ENCODE results near the gene PYGM.

DNA sequence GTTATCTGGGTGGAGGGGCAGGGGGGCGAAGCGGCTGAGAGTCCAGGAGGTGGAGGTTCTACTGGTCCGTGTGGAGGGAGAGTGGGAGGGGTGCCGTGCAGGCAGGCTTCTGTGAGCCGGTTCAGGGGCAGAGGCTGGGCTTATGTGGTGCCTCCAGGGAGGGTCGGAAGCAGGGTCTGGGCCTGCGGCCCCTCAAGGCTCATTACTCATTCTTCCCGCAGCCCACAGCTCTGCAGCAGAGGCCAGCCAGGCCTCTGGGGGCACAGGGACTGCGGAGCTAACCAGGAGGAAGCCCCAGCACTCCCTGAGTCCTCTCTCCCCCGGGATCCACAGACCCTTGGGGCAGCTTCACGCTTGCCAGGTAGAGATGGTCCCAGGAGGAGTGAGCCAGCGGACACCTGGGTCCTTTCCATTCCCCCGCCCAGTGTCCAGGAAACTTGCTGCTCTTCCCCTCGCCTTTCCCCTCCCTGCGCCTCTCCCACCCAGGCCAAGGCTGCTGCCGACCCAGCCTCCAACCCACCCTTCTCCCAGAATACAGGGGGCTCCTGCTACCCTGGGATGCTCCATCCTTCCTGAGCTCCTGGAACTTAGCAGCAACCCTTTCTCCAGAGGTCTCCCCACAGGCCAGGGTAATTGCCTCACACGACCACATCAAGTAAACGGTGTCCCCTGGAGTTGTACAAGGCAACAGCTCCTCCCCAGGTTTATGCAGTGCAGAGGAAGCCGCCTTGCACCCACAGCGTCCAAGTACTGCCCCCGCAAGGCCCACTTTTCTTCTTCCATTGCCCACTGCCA lies 43.1 kb downstream of the PYGM start:
- TF ChIP-seq, protein P1, sequence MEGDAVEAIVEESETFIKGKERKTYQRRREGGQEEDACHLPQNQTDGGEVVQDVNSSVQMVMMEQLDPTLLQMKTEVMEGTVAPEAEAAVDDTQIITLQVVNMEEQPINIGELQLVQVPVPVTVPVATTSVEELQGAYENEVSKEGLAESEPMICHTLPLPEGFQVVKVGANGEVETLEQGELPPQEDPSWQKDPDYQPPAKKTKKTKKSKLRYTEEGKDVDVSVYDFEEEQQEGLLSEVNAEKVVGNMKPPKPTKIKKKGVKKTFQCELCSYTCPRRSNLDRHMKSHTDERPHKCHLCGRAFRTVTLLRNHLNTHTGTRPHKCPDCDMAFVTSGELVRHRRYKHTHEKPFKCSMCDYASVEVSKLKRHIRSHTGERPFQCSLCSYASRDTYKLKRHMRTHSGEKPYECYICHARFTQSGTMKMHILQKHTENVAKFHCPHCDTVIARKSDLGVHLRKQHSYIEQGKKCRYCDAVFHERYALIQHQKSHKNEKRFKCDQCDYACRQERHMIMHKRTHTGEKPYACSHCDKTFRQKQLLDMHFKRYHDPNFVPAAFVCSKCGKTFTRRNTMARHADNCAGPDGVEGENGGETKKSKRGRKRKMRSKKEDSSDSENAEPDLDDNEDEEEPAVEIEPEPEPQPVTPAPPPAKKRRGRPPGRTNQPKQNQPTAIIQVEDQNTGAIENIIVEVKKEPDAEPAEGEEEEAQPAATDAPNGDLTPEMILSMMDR (IDR thresholded peaks at IDR 0.05) = no peak
- no peak for TF ChIP-seq ZFX (IDR thresholded peaks at IDR 0.05; ENCODE audit: borderline replicate concordance)
